NCI-H2029 (cell line): ENCODE data around the gene PRR23B.
"Not testable (repeated sequence)": the region's sequence is repeated elsewhere in the genome, so short reads cannot be mapped to it uniquely, and the experiment has no call there.

Experiments used
- DNase-seq: peaks from one replicate; lab custom pipeline; 2025; lab: John Stamatoyannopoulos, UW

PRR23B gene

GRCh38 chr3:139020868-139021234 is at the start of gene PRR23B:
Gene PRR23B (minus strand): TSS chr3:139020926. CDS start chr3:139020661, 265 bp downstream.
- DNase-seq = no peak

- DNase-seq = no peak
Observed at GRCh38 chr3:139062918-139063317, 42.2 kb upstream of the PRR23B start.

GRCh38 chr3:139052802-139053600 is 32.3 kb upstream of the PRR23B start:
- no peak for DNase-seq

DNA sequence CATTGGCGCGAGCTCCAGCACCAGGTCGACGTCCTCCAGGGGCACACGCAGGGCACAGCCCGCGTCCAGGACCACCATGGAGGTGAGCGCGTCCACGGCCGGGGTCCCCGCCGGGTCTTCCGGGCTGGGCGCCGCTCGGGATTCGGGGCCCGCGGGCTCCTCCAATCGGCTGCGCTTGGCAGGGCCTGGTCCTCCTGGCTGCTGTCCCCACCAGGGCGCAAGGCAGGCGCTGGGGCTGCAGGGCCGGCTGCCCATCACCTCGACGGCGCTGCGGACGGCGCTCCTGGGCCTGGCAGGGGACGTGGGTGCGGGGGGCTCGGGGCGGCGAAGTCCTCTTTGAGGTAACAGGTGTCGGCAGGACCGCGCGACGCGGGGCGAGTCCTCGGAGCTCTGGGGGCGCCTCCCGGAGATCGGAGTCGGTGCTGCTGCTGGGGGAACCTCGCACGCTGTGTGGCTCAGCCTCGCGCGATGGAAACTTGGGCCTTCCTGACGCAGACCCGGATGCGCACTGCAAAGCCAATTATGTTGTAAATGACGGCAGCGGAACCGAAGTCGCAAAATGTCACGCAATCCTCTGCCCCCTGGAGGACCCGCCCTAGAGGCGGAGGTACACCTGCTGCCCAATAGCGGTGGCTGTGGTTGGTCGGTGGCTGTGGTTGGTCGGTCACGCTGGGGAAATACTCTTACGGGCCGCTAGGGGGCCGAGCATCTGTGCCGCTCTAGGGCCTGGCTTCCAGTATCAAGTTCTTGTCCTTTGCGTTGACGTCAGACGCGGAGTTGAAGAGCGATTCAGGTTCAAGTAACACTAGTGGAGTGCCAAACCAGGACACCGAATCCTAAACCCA is 23.9 kb upstream of the PRR23B start, which contains the start of gene PRR23C:
Gene PRR23C (minus strand): TSS at position 527 of the 845 bp plus-strand sequence. CDS start 272 bp downstream, at position 255.
- DNase-seq = no peak

- DNase-seq = no peak
Observed at GRCh38 chr3:139043554-139044365, 23.0 kb upstream of the PRR23B start.

- no peak for DNase-seq
Observed at GRCh38 chr3:139037478-139037877, 16.8 kb upstream of the PRR23B start.

DNA sequence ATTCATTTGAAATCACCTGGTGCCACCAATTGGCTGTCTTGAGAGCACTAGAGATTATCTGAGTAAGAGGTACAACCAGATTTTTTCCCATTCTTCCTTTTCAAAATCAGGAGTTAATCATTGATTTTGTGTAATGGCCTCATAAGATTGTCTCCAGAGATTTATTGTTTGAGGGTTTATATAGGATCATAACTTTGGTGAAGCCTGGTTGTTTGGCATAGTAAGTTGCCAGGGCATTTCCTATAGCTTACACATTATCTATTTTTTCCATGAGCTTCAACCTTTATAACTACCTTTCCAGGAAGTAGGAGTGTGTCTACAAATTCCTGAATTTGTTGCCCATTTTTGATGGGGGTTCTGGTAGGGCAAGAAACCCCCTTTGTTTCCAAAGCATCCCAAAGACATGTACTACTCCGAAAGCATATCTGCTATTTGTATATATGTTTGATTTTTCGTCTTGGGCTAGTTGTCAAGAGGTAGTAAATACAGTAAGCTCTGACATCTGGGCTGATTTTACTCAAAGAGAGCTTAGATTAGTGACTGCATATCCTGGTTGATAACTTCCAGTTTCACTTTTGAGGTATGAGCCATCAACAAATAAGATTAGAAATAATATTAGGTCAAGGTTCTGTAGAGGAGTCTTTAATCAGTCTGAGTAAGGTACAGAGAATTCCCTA is 11.7 kb upstream of the PRR23B start:
- DNase-seq = no peak

DNA sequence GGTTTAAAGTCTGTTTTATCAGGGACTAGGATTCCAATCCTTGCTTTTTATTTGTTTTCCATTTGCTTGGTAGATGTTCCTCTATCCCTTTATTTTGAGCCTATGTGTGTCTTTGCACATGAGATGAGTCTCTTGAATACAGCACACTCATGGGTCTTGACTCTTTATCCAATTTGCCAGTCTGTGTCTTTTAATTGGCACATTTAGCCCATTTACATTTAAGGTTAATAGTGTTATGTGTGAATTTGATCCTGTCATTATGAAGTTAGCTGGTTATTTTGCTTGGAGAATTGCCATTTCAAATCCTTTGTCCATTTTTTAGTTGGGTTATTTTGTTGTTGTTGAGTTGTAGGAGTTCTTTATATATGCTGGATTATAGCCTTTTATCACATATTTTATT is 9.8 kb upstream of the PRR23B start:
- DNase-seq = not testable (repeated sequence)

DNA sequence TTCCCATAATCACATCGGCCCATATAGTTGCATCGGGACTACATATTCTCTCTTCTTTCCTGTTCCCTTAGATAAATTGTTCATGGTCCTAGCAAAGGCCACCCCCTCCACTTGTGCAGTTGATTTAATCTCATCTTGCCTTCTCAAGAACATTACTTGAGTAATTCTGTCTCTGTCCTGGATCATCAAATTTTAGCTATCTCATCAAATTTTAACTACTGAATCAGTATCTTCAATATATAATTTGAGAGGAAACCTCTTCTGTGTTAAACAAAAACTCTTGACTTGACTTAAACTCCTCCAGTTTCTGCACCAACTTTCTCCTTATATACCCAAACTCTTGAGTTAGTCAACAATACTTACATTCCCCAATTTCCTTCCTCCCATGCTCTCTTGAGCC is 4.2 kb upstream of the PRR23B start:
- no peak for DNase-seq

GRCh38 chr3:139020036-139020867 is 474 bp downstream of the PRR23B start:
- no peak for DNase-seq

- DNase-seq = no peak
Observed at GRCh38 chr3:139016430-139017048, 4.2 kb downstream of the PRR23B start.

- no peak for DNase-seq
Observed at GRCh38 chr3:139006051-139006716, 14.5 kb downstream of the PRR23B start, which contains the start of gene PRR23A. Gene PRR23A (minus strand): TSS chr3:139006268. CDS start chr3:139006268, 0 bp downstream.

DNA sequence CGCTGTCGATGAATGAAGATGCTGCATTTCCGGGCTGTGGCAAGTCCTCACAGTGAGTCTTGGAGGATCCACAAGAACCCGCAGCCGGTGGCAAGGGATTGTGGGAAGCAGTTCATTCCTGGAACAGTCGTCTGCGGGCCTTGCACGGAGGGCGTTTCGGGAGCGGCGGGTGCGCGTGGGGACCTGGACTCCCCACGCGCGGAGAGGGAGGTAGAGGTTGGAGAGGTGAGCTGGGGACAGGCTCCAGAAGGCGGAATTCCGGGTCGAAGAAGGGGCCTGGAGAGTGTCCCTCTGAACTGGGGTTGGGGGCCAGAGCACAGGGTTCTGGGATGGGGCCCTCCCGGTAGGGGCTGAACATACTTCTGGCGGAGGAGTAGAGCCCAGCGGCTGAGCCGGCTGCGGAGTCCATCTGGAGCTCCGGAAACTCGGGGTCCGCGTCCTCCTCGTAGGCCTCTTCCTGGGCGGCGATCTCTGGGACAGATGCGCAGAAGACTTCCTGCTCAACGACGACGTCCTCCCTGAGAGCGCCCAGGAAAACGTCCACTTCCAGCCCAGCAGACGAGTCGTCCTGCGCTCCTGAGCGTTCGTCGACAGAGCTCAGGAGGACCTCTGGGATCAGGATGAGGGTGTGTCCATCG is 15.3 kb downstream of the PRR23B start:
- DNase-seq = no peak

DNA sequence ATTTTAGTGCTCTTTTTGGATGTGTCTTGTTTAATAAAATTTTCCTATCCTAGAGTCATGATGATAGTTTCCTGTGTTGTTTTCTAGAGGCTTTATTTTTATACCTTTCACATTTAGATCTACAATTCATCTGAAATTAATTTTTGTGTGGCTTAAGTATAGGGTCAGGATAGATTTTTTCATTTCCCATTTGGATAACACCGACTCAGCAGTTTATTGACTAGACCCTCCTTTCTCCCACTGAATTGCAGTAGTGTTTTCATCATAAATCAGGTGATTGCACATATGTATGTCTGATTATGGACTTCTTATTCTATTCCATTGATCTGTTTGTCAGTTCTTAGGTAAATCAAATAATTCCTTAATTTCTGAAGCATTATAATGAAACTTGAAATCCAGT is 25.0 kb downstream of the PRR23B start:
- no peak for DNase-seq

DNA sequence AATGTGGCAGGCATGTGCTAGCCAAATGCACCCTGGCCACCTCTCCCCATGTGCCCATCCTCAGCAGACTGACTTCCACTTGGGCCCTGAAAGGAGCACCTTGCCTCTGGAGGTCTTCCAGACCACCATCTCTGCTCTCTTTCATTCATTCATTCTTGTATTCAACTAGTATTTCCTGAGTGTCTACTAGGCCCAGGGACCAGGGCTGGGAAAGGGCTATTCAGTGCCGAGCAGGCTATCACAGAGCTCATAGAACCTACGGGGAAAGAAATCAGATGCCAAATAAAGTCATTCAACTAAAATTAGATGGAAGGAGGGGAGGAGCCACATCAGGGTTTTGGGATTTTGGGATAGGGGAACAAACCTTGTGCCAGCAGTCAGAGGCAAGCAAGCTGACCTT is 33.5 kb downstream of the PRR23B start:
- no peak for DNase-seq

GRCh38 chr3:138985932-138986331 is 34.8 kb downstream of the PRR23B start:
- DNase-seq = no peak

DNA sequence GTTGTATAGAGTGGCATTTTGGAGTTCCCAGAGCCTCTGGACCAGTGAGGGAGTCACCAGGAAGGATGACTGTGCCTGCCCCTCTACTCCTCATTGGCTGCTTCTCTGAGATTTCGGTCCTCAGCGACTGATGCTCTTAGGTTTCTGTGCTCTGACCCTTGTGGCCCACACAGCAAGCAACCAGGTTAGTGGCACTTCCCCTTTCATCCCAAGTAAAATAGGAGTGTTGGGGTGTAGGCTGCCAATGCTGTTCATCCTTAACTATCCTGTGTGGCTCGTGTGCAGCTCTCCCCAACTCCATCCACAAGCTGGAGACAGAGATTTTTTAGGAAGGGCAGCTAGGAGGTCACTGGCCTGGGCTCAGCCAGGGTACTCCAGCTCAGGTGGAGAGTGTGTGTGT is 35.9 kb downstream of the PRR23B start:
- DNase-seq = no peak

GRCh38 chr3:138976047-138976446 is 44.7 kb downstream of the PRR23B start:
- DNase-seq = no peak

- no peak for DNase-seq
Observed at GRCh38 chr3:138975351-138975750, 45.4 kb downstream of the PRR23B start.
